PC-9 (cell line): Measurements from ENCODE around the gene TMEM221. TPM values are rescaled to one million over a fixed set of nuclear protein-coding genes. Genes with fewer than 3 reads are reported as not detected.

Experiments
- BruUV-seq: library from RNA; stranded (reverse); fragments of 400-500 nt; replicated peaks from 2 replicates; lab custom pipeline; 2021; lab: Mats Ljungman, UMichigan
- CTCF ChIA-PET: fragments of 300-600 bp; sonication (Branson Sonifier 250); formaldehyde crosslinking; loops from one replicate; lab custom pipeline; 2022; ENCODE audit warnings: antibody characterized with exemption; lab: Charles Lee
- POLR2A ChIA-PET: fragments of 300-600 bp; sonication (Branson Sonifier 250); formaldehyde crosslinking; loops from one replicate; lab custom pipeline; 2022; ENCODE audit warnings: antibody characterized with exemption; ENCODE audit not compliant: unreplicated experiment; lab: Charles Lee
- DNase-seq, 2 experiments: peaks; one replicate each; pipeline versions ENCODE4 v3.0.0 to v3.0.0-alpha.2; 2015 to 2022; ENCODE audit warnings: mixed read lengths in 1 of 2
- H2AFZ ChIP-seq: fragments of 200-600 bp; sonication (generic); 2 replicates; pipeline ENCODE4 v1.8.1; 2017; ENCODE audit warnings: antibody characterized with exemption
- H3F3A ChIP-seq: fragments of 200-600 bp; sonication (generic); 2 replicates; pipeline ENCODE4 v1.8.1; 2017; ENCODE audit warnings: antibody characterized with exemption, mild to moderate bottlenecking, low read depth; ENCODE audit not compliant: insufficient read depth
- H3K27ac ChIP-seq: fragments of 200-600 bp; sonication (generic); 2 replicates; pipeline ENCODE4 v1.6.1; 2016; ENCODE audit warnings: mixed run types
- H3K27me3 ChIP-seq: fragments of 200-600 bp; sonication (generic); 2 replicates; pipeline ENCODE4 v1.6.1; 2016; ENCODE audit warnings: low read depth, mixed run types; ENCODE audit not compliant: insufficient read depth
- H3K36me3 ChIP-seq: fragments of 200-600 bp; sonication (generic); 2 replicates; pipeline ENCODE4 v1.6.1; 2016; ENCODE audit warnings: low read depth, mixed run types
- H3K4me1 ChIP-seq: fragments of 200-600 bp; sonication (generic); replicated peaks from 2 replicates; pipeline ENCODE4 v1.6.1; 2016; ENCODE audit warnings: mixed run types; ENCODE audit not compliant: insufficient read depth
- H3K4me2 ChIP-seq: fragments of 200-600 bp; sonication (generic); 2 replicates; pipeline ENCODE4 v1.6.1; 2017; ENCODE audit warnings: mixed run types
- H3K4me3 ChIP-seq: fragments of 200-600 bp; sonication (generic); 2 replicates; pipeline ENCODE4 v1.6.1; 2016; ENCODE audit warnings: mixed run types
- H3K79me2 ChIP-seq: fragments of 200-600 bp; sonication (generic); 2 replicates; pipeline ENCODE4 v1.6.1; 2017; ENCODE audit warnings: low read depth, mixed run types
- H3K9me2 ChIP-seq: fragments of 200-600 bp; sonication (generic); 2 replicates; pipeline ENCODE4 v1.8.1; 2017; ENCODE audit warnings: mild to moderate bottlenecking; ENCODE audit not compliant: insufficient read depth
- H3K9me3 ChIP-seq: fragments of 200-600 bp; sonication (generic); 2 replicates; pipeline ENCODE4 v1.8.1; 2016; ENCODE audit warnings: low read depth; ENCODE audit not compliant: insufficient read depth
- H4K20me1 ChIP-seq: fragments of 200-600 bp; sonication (generic); 2 replicates; pipeline ENCODE4 v1.8.1; 2017; ENCODE audit not compliant: insufficient read depth
- CTCF ChIP-seq: fragments of 200-600 bp; sonication (generic); conservative IDR thresholded peaks from 2 replicates; pipeline ENCODE4 v1.6.1; 2017; ENCODE audit warnings: mixed run types, antibody characterized with exemption, mild to moderate bottlenecking, moderate library complexity
- EZH2 ChIP-seq: fragments of 200-600 bp; sonication (generic); IDR thresholded peaks from 2 replicates; pipeline ENCODE4 v1.8.0; 2017; ENCODE audit warnings: antibody characterized with exemption, low read depth
- intact Hi-C: fragments of 100-400 bp; cut with micrococcal nuclease; formaldehyde crosslinking; loops from one replicate; pipeline ENCODE4 v1.10.0; 2022; ENCODE audit not compliant: unreplicated experiment
- total RNA-seq: library from RNA; stranded (reverse); gene quantifications from 2 replicates; pipeline ENCODE4 v1.2.3, GENCODE V29; 2021

Gene TMEM221
- total RNA-seq, 1 experiment from 2014 or later: 2.0 TPM

- H3K4me1 ChIP-seq: no peaks in the 10 kb centered on the region
- no peak overlapping the region for H2AFZ ChIP-seq
- no peak overlapping the region for H3K27ac ChIP-seq
- ChIA-PET POLR2A (no interaction called here), CTCF (no interaction called here)
- TF ChIP-seq CTCF (no peak), EZH2 (no peak)
- no peak for DNase-seq
- no peak overlapping the region for H3K4me3 ChIP-seq
- H3K9me2 ChIP-seq: no peaks in the 10 kb centered on the region
- H3F3A ChIP-seq: no peaks in the 10 kb centered on the region; the same call in 1 of the 2 replicates
- no peaks in the 10 kb centered on the region for H3K27me3 ChIP-seq
- H3K4me2 ChIP-seq: no peak overlapping the region
- BruUV-seq: no TSS peak
- no peaks in the 10 kb centered on the region for H3K79me2 ChIP-seq
- H3K36me3 ChIP-seq: no peaks in the 10 kb centered on the region
- H4K20me1 ChIP-seq: no peaks in the 10 kb centered on the region
- H3K9me3 ChIP-seq: no peaks in the 10 kb centered on the region
- intact Hi-C loops: no loop called here
These were observed 10.5 kb upstream of the TMEM221 start for GRCh38 chr19:17458970-17459369.

GRCh38 chr19:17457616-17458015, 9.1 kb upstream of the TMEM221 start:
- no peaks in the 10 kb centered on the region for H3K9me2 ChIP-seq
- no peaks in the 10 kb centered on the region for H3K36me3 ChIP-seq
- no peaks in the 10 kb centered on the region for H3K4me1 ChIP-seq
- no peaks in the 10 kb centered on the region; the same call in 1 of the 2 replicates for H3F3A ChIP-seq
- no peak overlapping the region for H3K4me3 ChIP-seq
- H3K27ac ChIP-seq: no peak overlapping the region
- no peak overlapping the region for H3K4me2 ChIP-seq
- no peak for DNase-seq
- intact Hi-C loops: no loop called here
- no peaks in the 10 kb centered on the region for H3K27me3 ChIP-seq
- no peak overlapping the region for H2AFZ ChIP-seq
- no peaks in the 10 kb centered on the region for H4K20me1 ChIP-seq
- H3K9me3 ChIP-seq: no peaks in the 10 kb centered on the region
- BruUV-seq: no TSS peak
- H3K79me2 ChIP-seq: no peaks in the 10 kb centered on the region
- POLR2A ChIA-PET: no interaction called here
- TF ChIP-seq CTCF: no peak
- TF ChIP-seq EZH2: no peak
- CTCF ChIA-PET: no interaction called here

GRCh38 chr19:17456127-17456526, 7.7 kb upstream of the TMEM221 start:
- H3K4me2 ChIP-seq: no peak overlapping the region
- intact Hi-C loops: no loop called here
- peaks cover 14% of the 10 kb centered on the region for H3F3A ChIP-seq
- CTCF ChIA-PET: no interaction called here
- no peaks in the 10 kb centered on the region for H4K20me1 ChIP-seq
- H3K4me3 ChIP-seq: no peak overlapping the region
- no peaks in the 10 kb centered on the region for H3K27me3 ChIP-seq
- H3K9me3 ChIP-seq: no peaks in the 10 kb centered on the region
- no peaks in the 10 kb centered on the region for H3K9me2 ChIP-seq
- peaks cover 3% of the 10 kb centered on the region for H3K4me1 ChIP-seq
- no peak overlapping the region for H3K27ac ChIP-seq
- BruUV-seq: no TSS peak
- no peaks in the 10 kb centered on the region for H3K79me2 ChIP-seq
- H2AFZ ChIP-seq: no peak overlapping the region
- POLR2A ChIA-PET: no interaction called here
- no peaks in the 10 kb centered on the region for H3K36me3 ChIP-seq
- no peak for TF ChIP-seq CTCF
- no peak for TF ChIP-seq EZH2
- no peak for DNase-seq
